HG03571 (cell line): ENCODE results near the gene TLX2.

ENCODE experiments used
- ATAC-seq: cut with Tn5 transposase; IDR thresholded peaks from one replicate; pipeline ENCODE4 v1.9.1; 2021; ENCODE audit not compliant: unreplicated experiment

Gene TLX2

DNA sequence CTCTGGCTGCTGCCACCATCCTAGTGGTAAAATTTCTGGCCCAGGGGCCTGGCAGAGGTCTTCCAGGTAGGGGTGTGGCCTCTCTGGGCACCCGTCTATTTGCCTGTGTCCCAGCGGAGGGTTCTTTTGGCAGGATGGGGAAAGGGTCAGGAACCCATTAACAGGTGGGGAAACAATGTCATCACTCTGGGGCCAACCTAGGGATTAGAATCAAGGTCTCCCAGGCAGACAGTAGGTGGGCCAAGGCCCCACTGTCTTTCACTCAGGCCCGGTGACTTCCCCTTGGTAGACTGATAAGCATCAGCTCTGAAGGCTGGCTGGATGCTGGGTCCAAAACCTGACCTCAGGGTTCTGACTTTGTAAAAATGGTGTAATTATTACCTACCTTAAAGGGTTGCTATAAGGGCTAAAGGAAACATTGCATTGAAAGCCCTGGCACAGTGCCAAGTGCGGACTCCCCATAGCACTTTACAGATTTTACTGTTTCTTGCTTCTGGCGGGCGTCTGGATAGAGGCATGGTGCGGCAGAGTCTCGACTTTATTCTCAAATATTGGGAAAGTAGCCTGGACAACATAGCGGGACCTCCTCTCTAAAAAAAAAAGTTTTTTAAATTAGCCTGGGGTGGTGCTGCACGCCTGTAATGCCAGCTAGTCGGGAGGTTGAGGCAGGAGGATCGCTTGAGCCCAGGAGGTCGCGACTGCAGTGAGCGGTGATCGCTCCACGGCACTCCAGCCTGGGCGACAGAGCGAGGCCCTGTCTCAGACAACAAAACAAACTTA is 17.1 kb upstream of the TLX2 start:
- no peak for ATAC-seq

DNA sequence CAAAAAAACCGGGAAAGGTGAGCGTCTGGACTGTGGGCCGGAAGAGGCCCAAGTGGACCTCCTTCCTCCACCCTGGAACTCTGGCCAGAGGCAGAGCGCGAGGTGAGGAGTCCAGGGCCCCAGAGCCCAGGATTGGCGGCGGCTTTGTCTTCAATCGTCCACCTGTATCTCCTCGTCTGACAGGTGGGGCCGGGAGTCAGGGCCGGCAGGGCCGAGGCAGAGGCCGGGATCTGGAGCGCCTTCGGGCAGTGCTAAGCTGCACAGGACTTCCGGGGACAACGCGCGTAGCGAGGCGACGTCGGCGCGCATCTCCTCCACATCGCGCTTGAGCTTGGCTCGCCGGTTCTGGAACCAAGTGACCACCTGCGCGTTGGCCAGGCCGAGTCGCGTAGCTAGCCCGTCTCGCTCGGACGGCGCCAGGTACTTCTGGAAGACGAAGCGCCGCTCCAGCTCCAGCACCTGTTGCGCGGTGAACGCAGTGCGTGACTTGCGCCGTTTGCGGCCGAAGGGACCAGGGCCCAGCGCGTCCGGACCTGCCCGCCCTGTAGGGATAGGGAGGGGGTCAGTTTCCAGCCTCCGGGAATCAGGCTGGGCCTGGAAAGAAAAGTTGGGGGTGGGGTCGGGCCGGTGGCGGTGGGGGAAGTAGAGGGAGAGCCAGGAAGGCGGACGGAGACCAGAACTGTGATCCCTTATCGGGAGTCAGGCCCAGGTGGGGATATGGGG is 16.3 kb upstream of the TLX2 start:
- no peak for ATAC-seq

DNA sequence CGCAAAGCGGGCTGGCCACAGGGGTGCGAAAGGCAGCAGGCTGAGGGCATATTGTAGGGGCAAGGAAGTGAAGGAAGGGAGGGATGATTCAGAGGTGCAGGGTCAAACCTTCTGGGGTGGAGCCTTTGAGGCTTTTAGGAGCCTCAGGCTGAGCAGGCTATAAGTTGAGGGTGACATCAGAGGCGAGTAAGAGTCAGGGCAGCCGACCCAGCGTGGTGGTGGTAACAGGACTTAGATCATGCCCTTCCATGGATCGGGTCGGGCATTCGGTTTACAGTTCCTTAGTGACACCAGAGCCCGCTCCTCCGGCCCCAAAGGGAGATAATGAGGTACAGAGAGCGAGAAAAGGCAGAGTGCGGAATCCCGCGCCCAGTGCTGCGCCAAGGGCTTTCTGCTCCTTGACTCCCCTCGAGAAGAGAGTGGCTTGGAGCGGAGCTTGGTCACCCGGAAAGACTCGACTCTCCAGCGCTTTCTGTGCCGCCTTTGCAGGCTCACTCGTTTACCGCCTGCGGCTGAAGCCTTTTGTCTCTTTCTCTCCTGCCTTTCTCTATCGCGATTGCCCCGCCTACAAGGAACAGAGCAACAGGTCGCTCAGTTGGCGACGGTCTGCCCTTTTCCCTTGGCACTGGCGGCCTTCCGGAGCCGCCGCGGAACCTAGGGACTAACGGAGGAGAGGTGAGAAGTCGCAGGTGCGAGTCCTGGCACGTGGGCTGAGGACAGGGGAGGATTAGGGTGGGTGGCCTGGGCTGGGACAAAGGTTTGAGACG is 15.6 kb upstream of the TLX2 start:
- no peak for ATAC-seq

DNA sequence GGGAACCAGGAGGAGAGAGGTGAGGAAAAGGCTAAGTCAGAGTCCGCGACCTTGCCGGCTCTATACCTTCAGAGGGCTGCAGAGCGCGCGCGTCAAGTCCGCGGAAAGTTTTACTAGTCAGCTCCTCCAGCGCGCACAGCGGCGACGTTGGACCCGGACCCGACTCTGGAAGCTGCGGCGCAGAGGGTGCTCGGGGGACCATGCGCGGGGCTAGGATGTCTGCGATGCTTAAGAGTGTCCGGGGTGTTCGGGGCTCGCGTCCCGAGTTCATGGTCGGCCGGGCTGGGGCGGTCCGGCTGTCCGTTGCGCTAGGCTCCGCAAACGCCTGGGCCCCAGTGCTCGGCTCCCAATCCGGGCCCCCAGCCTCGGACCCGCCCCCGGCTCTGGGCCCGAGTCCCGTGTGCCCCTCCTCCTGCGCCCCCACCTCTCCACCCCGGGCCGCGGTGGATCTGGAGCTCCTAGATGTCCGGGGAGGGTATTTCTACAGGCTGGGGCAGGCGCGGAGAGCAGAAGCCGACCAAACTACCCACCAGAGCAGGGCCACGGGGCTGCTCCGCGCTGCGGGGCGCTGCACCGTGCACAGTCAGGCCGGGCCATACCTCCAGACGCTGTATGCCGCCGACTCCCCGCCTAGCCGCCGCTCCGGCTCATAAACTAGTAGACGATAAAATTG is 14.8 kb upstream of the TLX2 start, which contains the start of gene LBX2:
LBX2 (minus strand) TSS at position 337 of the 673 bp plus-strand sequence; CDS start at position 271, 66 bp downstream.
- ATAC-seq, result no peak

DNA sequence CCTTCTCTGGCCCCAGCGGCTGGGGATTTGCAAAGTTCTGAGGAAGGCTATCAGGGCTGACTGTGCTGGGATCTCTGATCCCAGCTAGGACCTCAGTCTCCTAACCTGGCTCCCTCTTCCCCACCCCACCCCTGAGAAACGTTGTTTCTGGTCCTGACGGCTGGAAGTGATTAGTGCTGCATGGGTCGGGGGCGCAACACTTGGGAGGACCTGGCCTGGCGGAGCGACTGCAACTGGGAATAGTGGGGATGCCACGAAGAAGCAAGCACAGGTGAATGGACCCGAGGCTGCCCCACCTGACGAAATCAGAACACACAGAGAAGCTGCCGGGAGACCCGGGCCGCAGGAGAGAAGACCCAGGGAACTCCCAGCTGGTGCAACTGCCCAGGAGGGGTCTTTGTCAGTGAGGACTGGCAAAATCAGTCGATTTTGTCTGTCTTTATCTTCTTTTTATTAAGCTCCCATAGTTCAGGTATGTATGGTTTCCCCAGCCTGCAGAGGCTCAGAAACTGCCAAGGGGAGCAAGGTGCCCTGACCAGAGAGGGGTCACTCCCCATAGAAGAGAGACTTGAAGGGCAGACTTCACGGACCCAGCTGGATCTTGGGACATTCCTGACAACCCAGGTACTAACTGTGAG is 14.2 kb upstream of the TLX2 start:
- no peak for ATAC-seq

DNA sequence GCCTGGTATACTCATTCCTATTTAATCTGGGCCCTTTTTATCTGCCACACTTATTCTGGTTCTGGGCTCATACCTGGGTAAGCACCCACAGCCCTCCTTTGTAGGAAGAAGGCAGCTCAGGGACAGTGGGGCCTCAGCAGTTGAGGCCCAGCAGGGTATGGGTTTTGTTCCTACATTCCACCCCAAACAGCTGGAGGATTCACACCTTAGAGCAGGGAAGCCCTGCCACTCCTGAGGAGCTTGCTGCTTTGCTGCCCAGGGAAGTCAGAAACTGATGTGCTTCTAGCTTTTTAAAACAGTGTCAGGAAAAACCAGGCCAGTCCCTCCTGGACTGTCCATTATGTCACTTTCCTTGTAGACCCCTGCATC is 13.7 kb upstream of the TLX2 start:
- no peak for ATAC-seq

DNA sequence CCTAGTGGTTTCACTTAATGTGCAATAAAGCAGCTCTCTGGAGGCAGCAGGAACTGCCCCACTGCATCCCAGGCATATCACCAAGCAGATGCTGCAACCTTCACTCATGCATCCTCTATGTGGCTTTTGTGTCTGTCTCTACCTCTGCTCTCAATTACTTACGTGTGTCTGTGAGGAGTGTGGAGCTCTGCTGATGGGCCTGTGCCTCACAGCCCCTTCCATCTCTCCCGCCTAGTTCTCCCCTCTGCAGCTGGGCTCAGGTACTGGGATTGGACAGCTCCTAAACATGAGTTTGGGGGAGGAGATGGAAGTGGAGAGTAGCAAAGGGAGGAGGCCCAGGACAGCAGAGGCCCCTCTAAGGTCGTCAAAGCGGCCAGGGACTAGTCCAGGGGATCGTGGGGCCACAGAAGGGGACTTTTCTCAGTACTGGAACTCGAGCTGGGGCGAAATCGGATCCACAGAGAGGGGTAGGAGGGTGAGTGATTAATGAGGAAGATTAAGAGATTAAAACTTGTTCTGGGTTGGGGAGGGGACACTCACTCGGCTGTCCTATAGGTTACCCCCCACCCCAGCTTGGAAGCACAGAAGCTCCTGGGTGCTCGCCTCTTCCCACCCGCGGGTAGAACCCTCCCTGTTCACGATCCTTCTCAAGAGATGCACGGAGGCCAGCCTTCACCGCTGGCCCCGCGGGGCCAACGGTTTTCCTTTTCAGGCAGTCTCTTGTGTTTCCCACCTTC is 12.7 kb upstream of the TLX2 start:
- ATAC-seq, result no peak

DNA sequence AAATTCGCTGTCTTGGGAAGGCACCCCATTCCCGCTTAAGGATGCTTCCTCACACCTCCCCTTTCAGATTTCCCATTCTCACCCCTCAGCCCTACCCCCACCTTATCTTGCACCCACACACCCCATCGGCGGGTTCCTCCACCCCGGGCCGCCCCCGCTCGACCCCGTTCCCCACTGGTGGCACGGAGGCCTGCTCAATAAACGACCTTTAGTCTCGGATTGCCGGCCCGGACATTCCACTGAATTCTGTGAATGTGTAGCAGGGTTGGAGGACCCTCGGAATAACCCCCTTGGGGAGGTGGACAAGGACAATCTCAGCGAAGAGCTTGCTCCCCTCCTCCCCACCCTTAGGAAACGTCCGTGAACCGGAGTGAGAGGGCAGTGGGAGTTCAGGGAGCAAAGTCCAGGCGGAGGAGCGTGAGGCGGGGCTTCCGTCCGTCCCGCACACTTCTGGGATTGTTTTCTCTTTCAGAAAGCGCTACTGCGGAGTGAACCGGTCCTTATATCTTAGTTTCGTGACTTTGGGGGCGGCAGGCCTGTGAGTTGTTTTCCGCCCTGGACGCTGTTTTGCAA is 12.0 kb upstream of the TLX2 start:
- no peak for ATAC-seq

DNA sequence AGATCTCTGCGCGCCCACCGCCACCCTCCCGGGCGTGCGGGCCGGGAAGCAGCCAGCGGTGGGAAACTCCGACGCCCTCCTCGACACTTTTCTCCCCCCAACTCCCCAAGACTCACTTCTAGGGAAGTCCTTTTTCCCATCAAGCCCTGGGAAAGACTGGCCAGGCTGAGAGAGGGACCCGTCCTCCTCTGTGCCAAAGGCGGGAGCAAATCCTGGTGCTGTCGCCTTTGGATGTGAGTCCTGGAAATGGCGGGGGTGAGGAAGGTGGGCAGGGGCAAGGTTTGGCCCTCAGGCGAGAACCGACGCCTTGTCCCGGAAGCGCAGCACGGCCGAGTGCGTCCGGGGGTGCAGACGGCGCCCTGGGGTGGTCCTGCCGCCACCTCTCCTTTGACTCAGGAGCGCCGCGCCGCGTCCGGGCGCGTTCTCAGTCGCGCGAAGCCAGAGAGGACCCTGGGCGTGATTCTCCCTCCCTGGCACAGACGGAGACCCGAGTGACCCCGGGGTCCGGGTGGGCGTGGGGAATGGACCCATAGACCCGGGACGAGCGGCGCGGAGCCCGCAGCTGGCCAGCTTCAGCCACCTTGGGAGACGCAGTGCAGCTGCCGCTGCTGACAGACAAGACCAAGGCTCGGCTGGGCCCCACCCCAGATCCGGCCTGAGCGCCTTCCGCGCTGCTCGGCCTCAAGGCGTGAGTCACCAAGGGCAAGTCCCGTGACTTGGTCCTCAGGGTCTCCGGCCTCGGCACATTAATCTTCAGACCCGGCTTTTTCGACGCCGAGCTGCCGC is 11.3 kb upstream of the TLX2 start:
- no peak for ATAC-seq

DNA sequence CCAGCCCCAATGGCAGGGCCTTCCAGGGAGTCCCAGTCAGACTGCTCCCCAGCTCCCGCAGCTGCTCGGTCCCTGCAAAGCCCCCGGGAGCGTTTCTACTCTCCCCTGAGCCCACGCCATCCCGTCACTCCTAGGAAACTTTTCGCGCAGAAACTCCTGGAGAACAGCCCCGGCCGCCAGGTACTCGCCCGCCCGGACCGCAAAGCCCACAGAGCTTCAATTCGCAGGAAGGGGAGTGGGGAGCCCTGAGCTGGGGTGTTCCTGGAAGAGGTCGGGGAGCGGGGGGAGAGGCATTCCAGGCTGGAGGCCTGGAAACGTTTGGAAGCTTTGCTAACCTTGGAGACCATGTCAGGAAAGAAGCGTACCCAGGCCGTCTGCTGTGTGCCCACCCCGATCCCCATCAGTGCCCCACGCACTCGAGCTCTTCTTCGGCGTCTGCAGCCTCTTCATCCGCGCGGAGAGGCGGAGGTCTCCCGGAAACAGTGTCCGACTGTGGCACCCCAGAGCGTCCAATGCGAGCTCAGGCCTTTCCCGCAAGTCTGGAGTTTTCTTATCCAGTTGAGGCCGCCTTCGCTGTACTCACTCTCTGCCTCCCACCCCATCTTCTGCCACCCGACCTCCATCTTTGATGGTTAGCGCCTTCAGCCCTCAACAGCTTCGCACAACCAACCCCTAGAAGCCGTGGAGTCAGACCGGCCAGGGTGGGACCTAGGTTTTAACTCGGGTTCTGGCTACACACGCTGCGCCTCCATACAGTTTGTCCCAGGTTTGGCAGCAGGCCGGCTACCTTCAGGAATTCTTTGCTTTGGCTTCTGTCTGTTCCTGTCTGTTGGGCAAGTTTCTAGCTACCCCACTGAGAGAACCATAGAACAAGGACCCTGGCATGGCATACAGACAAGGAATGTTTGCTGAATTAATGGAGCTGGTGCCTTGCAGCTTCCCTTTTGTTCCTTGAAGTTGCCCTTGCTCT is 10.5 kb upstream of the TLX2 start:
- ATAC-seq, result no peak

DNA sequence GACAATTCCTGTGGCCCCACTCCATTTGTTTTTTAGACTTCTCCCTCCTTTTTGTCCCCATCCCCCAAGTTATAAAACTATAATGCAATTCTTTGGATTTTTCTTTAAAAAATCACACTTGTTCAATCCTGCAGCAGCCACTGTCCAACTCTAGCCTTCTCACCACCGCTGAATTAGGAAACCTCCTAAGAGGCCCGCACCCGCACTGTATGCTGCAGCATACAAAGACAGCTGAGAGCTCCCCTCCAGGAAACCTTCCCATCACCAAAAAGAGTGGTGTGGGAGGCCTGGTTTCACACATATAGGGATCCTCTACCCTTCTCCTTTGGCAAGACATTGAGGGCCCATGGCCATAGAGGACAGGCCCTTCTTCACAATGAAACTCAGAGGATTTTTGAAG is 9.7 kb upstream of the TLX2 start:
- no peak for ATAC-seq

DNA sequence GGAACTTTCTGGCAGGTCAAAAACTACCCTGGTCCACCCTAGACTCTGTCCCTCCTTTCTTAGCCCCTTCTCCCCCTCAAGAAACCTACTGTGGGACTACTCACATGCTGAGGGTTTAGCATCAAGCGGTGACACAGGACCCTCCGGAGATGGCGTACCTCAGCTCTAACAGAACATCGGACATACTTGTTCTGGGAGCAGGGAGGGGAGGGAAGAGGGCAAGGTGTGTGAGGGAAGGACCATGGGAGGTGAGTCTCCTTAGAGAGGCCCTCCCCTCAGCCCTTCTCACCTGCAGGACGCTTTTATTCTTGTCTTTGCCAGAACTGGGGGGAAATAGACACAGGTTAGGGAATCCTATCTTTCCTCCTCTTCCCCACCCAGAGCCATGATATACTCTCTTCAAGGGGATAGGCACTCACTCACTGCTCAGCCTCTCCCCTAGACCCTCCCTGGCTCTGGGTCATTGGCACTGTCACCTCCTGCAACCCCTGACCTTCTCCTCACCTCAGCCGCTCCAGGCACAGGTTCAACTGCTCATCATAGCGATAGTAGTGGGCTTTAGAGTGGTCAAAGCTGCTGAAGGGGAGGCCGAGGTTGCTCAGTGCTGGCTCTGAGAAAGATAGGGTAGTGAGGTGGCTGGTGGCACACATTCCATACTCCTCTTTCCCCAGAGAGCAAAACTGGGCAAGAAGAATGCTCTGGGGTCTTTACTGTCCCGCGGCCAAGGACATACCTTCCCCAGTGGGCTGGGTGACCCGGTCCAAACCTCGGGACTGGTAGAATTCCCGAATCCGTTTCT is 8.6 kb upstream of the TLX2 start:
- no peak for ATAC-seq

DNA sequence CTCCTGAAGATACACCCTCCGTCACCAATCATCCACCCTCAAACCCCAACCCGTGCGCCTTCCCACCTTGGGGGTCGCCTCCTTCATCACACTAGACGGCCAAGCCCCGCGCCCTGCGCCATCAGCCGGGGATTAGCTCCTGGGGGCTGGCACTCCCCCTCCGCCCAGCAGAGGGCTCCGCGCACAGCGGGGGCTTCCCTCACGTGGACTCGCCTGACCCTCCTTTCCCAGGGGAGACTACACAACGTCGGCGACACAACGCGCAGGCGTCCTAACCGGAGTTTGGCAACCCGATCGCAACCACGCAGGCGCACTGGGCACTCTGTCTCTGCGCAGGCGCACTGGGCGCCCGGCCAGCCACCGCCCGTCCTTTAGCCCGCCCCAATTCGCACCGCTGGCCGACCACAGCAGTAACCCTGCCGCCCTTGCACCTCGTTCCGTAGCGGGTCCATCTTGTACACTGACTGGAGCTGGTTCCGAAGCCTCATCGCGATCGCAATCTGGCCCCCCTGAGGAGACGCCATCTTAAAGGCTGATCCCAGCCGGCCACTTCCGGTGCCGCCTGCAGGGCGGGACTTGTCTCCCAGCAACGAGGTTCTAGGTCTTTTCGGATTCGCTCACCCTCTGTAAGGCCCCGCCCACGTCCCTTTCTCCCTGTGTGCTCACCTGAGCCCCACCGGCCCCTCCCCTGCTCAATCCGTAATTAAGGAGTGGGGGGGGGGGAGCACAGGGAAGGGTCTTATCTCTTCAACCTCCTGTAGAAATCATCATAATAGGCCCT is 6.9 kb upstream of the TLX2 start, which contains the start of gene PCGF1:
PCGF1 (minus strand) TSS at position 551 of the 781 bp plus-strand sequence; CDS start at position 524, 27 bp downstream.
- peak; percentile 84 for ATAC-seq

DNA sequence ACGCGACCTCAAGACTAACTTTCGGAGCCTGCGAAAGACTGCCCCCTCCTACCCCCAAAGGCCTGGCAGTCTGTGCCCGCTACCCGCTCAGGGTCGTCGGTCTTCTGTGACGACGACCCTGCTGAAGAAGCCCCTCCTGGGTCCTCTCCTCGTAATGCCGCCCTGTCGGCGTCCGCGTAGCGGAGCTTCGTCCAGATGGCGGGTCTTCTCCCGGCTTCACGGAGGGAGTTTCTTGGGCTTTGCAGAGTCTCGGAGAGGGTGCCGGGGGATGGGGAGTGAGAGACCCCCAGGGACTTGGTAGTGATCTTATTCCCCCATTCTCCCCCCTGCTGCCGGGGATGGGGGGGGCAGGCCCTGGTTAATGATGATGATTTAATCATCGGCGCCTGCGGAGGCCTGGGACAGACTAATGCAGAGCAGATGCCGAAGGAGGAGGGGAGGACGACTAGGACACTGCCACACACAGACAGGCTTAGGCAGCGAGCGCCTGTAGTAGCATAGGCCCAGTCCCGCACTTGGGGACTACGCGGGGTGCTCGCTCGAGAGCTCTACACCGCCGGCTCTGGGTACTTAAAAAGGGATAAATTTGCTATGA is 6.2 kb upstream of the TLX2 start:
- ATAC-seq, result peak; percentile 2

DNA sequence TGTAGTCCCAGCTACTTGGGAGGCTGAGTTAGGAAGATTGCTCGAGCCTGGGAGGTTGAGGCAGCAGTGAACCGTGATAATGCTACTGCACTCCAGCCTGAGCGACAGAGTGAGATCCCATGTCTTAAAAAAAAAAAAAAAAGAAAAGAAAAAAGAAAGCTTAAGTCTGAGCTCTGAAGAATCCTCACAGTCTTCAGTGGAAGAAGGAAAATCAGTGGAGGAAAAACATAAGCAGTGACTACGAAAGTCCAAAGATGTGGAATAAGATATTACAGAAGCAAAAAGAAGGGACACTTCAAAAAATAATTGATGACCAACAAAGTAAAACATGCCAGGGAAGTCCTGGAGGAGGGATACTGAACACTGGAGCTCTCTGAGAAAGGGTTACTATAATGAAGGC is 4.0 kb upstream of the TLX2 start:
- no peak for ATAC-seq
